Panc1 (cell line): ENCODE results near the gene NUDT4. TPM values are rescaled to one million over a fixed set of nuclear protein-coding genes. Genes with fewer than 3 reads are reported as not detected.

Experiments used
- ATAC-seq: fragments of 200-7000 bp; cut with Tn5 transposase; 2 replicates; pipeline ENCODE4 v1.9.1; 2020; ENCODE audit warnings: mild to moderate bottlenecking, moderate library complexity
- BruUV-seq: library from RNA; stranded (reverse); fragments of 400-500 nt; replicated peaks from 2 replicates; lab custom pipeline; 2021; lab: Mats Ljungman, UMichigan
- CTCF ChIA-PET: fragments of 300-600 bp; sonication (Branson Sonifier 250); formaldehyde crosslinking; loops from one replicate; lab custom pipeline; 2022; ENCODE audit warnings: antibody characterized with exemption; lab: Charles Lee
- POLR2A ChIA-PET: fragments of 300-600 bp; sonication (Branson Sonifier 250); formaldehyde crosslinking; loops from one replicate; lab custom pipeline; 2022; ENCODE audit warnings: antibody characterized with exemption; lab: Charles Lee
- DNase-seq: peaks from one replicate; pipeline ENCODE4 v3.0.0-alpha.2; 2010; ENCODE audit warnings: low read depth, low spot score
- H3K27ac ChIP-seq: 2 replicates; pipeline ENCODE4 v1.5.1; 2011; ENCODE audit warnings: mild to moderate bottlenecking, low read length, inconsistent platforms
- H3K27me3 ChIP-seq: fragments of 200-500 bp; sonication (Bioruptor generic); 2 replicates; pipeline ENCODE4 v1.6.0; 2014; ENCODE audit warnings: low read length, inconsistent platforms; ENCODE audit not compliant: control insufficient read depth, insufficient read depth
- H3K36me3 ChIP-seq: fragments of 200-500 bp; sonication (Bioruptor generic); 2 replicates; pipeline ENCODE4 v1.5.1; 2014; ENCODE audit warnings: inconsistent platforms, mild to moderate bottlenecking, low read length, moderate library complexity; ENCODE audit not compliant: control insufficient read depth, insufficient read depth
- H3K4me1 ChIP-seq: 2 replicates; pipeline ENCODE4 v1.5.1; 2011; ENCODE audit warnings: inconsistent platforms, mild to moderate bottlenecking, low read length, moderate library complexity; ENCODE audit not compliant: control insufficient read depth, insufficient read depth
- H3K4me3 ChIP-seq, 2 experiments: 2 replicates each; pipeline ENCODE4 v1.5.1; 2011 to 2012; ENCODE audit warnings: low read depth in 2 of 2, low read length in 2 of 2, mild to moderate bottlenecking in 2 of 2, inconsistent platforms in 1 of 2, moderate library complexity in 1 of 2
- H3K9me3 ChIP-seq: fragments of 200-500 bp; sonication (Bioruptor generic); 2 replicates; pipeline ENCODE4 v1.5.1; 2014; ENCODE audit warnings: low read depth, mild to moderate bottlenecking, inconsistent platforms, low read length, moderate library complexity; ENCODE audit not compliant: control insufficient read depth, insufficient read depth
- POLR2AphosphoS5 ChIP-seq: IDR thresholded peaks from 2 replicates; pipeline ENCODE4 v1.6.1; 2012; ENCODE audit warnings: mild to moderate bottlenecking, low read depth, low read length, moderate library complexity
- SIN3A ChIP-seq: IDR thresholded peaks from 2 replicates; pipeline ENCODE4 v1.6.1; 2012; ENCODE audit warnings: low read depth, mild to moderate bottlenecking, low read length, moderate library complexity, borderline replicate concordance; ENCODE audit not compliant: insufficient read depth
- TCF7L2 ChIP-seq: IDR thresholded peaks from 2 replicates; pipeline ENCODE4 v1.6.1; 2011; ENCODE audit warnings: mild to moderate bottlenecking, low read depth, low read length, inconsistent platforms
- in situ Hi-C: cut with HindIII; loops from 2 replicates; pipeline ENCODE4 v1.10.0; 2016; ENCODE audit warnings: low sequenced_read_pairs, low pct_unique_long_range_greater_than_20kb
- intact Hi-C: fragments of 100-400 bp; cut with micrococcal nuclease; formaldehyde crosslinking; loops from one replicate; pipeline ENCODE4 v1.10.0; 2022; ENCODE audit not compliant: unreplicated experiment
- total RNA-seq: library from RNA; stranded (reverse); gene quantifications from one replicate; pipeline ENCODE4 v1.2.1, GENCODE V29; 2021; ENCODE audit not compliant: unreplicated experiment
- TF ChIP-seq, protein P1 (sequence below): fragments of 450-650 bp; IDR thresholded peaks from 2 replicates; pipeline ENCODE4 v1.5.1; 2017; ENCODE audit warnings: mild to moderate bottlenecking
- TF ChIP-seq, protein P2 (sequence below), 2 experiments: IDR thresholded peaks; 2 replicates each; pipeline ENCODE4 v1.6.1; 2011 to 2012; ENCODE audit warnings: low read depth in 2 of 2, control low read depth in 1 of 2, low read length in 1 of 2, mild to moderate bottlenecking in 1 of 2, moderate library complexity in 1 of 2; ENCODE audit not compliant: insufficient read depth in 1 of 2

Gene NUDT4
- total RNA-seq, 1 experiment from 2014 or later, result 45.7 TPM

DNA sequence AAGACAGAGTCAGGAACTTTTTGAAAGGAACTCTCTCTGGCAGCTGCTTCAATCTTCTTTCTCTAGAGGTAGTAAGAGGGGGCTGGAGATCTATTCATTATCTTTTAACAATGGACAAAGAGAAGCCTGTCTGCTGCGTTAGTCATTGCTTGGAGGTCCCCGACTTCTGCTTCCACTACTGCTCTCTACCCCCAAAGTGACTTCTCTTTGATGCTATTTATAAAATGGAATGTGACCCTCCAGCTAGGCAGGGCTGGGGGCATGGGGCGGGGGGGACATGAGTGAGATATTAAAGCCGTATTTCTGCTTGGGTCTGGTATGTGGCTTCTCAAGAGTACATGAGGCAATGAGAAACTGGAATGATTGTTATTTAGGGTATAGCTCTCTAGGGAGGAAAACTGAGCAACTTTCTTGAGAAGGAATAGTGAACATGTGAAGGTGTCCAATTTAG, 41.4 kb upstream of the NUDT4 start:
- intact Hi-C loops (no loop called here), in situ Hi-C loops (no loop called here)
- no peaks in the 10 kb centered on the region for H3K4me1 ChIP-seq
- H3K4me3 ChIP-seq, result no peak overlapping the region
- ChIA-PET CTCF (no interaction called here), POLR2A (no interaction called here)
- ATAC-seq (no peak), DNase-seq (no peak)
- no peaks in the 10 kb centered on the region for H3K27me3 ChIP-seq
- H3K9me3 ChIP-seq, result no peaks in the 10 kb centered on the region
- no peaks in the 10 kb centered on the region for H3K36me3 ChIP-seq
- H3K27ac ChIP-seq, result no peak overlapping the region
- BruUV-seq, result no TSS peak
- TF ChIP-seq POLR2AphosphoS5 (no peak), SIN3A (no peak), TCF7L2 (no peak)
- TF ChIP-seq, protein P1, sequence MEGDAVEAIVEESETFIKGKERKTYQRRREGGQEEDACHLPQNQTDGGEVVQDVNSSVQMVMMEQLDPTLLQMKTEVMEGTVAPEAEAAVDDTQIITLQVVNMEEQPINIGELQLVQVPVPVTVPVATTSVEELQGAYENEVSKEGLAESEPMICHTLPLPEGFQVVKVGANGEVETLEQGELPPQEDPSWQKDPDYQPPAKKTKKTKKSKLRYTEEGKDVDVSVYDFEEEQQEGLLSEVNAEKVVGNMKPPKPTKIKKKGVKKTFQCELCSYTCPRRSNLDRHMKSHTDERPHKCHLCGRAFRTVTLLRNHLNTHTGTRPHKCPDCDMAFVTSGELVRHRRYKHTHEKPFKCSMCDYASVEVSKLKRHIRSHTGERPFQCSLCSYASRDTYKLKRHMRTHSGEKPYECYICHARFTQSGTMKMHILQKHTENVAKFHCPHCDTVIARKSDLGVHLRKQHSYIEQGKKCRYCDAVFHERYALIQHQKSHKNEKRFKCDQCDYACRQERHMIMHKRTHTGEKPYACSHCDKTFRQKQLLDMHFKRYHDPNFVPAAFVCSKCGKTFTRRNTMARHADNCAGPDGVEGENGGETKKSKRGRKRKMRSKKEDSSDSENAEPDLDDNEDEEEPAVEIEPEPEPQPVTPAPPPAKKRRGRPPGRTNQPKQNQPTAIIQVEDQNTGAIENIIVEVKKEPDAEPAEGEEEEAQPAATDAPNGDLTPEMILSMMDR, result no peak
- TF ChIP-seq, protein P2, sequence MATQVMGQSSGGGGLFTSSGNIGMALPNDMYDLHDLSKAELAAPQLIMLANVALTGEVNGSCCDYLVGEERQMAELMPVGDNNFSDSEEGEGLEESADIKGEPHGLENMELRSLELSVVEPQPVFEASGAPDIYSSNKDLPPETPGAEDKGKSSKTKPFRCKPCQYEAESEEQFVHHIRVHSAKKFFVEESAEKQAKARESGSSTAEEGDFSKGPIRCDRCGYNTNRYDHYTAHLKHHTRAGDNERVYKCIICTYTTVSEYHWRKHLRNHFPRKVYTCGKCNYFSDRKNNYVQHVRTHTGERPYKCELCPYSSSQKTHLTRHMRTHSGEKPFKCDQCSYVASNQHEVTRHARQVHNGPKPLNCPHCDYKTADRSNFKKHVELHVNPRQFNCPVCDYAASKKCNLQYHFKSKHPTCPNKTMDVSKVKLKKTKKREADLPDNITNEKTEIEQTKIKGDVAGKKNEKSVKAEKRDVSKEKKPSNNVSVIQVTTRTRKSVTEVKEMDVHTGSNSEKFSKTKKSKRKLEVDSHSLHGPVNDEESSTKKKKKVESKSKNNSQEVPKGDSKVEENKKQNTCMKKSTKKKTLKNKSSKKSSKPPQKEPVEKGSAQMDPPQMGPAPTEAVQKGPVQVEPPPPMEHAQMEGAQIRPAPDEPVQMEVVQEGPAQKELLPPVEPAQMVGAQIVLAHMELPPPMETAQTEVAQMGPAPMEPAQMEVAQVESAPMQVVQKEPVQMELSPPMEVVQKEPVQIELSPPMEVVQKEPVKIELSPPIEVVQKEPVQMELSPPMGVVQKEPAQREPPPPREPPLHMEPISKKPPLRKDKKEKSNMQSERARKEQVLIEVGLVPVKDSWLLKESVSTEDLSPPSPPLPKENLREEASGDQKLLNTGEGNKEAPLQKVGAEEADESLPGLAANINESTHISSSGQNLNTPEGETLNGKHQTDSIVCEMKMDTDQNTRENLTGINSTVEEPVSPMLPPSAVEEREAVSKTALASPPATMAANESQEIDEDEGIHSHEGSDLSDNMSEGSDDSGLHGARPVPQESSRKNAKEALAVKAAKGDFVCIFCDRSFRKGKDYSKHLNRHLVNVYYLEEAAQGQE (IDR thresholded peaks at IDR 0.05; ENCODE audit: insufficient read depth in 1 of 2, low read depth in 2 of 2, low read length in 1 of 2), result no peak

DNA sequence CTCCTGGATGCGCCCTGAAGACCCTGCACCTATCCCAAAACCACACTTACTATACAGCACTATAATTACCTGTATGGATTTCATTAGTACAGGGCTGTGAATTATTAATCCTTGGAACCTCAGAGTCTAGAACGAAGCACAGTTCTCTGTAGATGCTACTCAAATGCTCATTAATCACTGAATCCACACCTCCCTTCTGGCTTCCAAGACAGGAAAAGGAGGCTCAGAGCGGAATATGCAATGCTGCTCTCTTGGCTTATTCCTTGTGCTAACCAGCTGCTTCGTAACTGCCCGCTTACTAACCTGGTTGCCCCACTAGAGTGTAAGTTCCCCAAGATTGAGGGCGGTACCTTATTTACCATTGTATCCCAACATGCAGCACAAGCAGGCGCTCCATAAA, 39.1 kb upstream of the NUDT4 start:
- ATAC-seq (no peak), DNase-seq (no peak)
- TF ChIP-seq POLR2AphosphoS5 (no peak), TCF7L2 (no peak), SIN3A (no peak)
- TF ChIP-seq, protein P1, result no peak
- TF ChIP-seq, protein P2 (IDR thresholded peaks at IDR 0.05; ENCODE audit: insufficient read depth in 1 of 2, low read depth in 2 of 2, low read length in 1 of 2), result no peak
- POLR2A ChIA-PET, result no interaction called here
- no peak overlapping the region for H3K27ac ChIP-seq
- in situ Hi-C loops, result no loop called here
- no peaks in the 10 kb centered on the region for H3K9me3 ChIP-seq
- no peaks in the 10 kb centered on the region for H3K27me3 ChIP-seq
- no TSS peak for BruUV-seq
- CTCF ChIA-PET, result no interaction called here
- intact Hi-C loops, result no loop called here
- H3K4me3 ChIP-seq, result no peak overlapping the region
- no peaks in the 10 kb centered on the region for H3K4me1 ChIP-seq
- no peaks in the 10 kb centered on the region for H3K36me3 ChIP-seq
